Measurements from ENCODE around the gene SLAMF9. TPM values are rescaled to one million over a fixed set of nuclear protein-coding genes. Genes with fewer than 3 reads are reported as not detected.

SLAMF9 gene
- total and polyA plus RNA-seq, 11 donors = 0.24 to 0.88 TPM; not detected in 9

DNA sequence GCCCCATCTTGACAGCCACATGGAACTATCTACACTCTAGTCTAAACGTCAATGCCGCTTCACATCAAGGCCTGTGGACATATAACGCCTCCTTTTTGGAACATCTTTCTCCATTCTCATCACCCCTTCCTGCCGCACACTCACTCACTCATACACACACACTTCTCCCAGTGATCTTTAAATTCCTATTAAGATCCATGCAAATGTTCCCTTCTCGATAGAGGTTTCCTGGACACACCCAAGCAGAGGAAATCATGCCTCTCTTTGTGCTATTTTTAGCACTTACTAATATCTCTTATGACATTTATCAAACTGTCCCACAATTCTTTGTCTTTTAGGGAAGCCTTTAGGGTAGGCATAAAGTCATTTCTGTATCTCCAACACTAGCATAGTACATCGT, 28.2 kb upstream of the SLAMF9 start:
- Histone ChIP-seq H3K27ac (no peak overlapping the region), H3K36me3 (no peaks in the 10 kb centered on the region), H3K4me1 (no peaks in the 10 kb centered on the region), H3K27me3 (peaks cover 0 to 19% (median 0%) of the 10 kb centered on the region in 9 donors), H3K9me3 (no peaks in the 10 kb centered on the region), H3K4me3 (no peak overlapping the region)
- TF ChIP-seq, protein P1, sequence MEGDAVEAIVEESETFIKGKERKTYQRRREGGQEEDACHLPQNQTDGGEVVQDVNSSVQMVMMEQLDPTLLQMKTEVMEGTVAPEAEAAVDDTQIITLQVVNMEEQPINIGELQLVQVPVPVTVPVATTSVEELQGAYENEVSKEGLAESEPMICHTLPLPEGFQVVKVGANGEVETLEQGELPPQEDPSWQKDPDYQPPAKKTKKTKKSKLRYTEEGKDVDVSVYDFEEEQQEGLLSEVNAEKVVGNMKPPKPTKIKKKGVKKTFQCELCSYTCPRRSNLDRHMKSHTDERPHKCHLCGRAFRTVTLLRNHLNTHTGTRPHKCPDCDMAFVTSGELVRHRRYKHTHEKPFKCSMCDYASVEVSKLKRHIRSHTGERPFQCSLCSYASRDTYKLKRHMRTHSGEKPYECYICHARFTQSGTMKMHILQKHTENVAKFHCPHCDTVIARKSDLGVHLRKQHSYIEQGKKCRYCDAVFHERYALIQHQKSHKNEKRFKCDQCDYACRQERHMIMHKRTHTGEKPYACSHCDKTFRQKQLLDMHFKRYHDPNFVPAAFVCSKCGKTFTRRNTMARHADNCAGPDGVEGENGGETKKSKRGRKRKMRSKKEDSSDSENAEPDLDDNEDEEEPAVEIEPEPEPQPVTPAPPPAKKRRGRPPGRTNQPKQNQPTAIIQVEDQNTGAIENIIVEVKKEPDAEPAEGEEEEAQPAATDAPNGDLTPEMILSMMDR (IDR thresholded peaks at IDR 0.05) = no peak
- no peak for TF ChIP-seq POLR2A (IDR thresholded peaks at IDR 0.05)
- DNase-seq (no peak), ATAC-seq (no peak)
- 48 to 71% (median 66%) methylated on average over 5 to 6 of the region's 6 CpGs for WGBS, 4 donors
- intact Hi-C loops (cut with DNase I) = no loop called here

GRCh38 chr1:159981351-159982055, 27.5 kb upstream of the SLAMF9 start:
- peaks cover 0 to 19% (median 0%) of the 10 kb centered on the region in 9 donors for H3K27me3 ChIP-seq
- no peak overlapping the region for H3K27ac ChIP-seq
- ATAC-seq = no peak
- no peak for TF ChIP-seq POLR2A (IDR thresholded peaks at IDR 0.05)
- TF ChIP-seq, protein P1 (IDR thresholded peaks at IDR 0.05) = no peak
- no peak overlapping the region for H3K4me3 ChIP-seq
- no peaks in the 10 kb centered on the region for H3K36me3 ChIP-seq
- 96 to 98% (median 97%) methylated on average over 6 of the region's 6 CpGs for WGBS, 4 donors
- DNase-seq = no peak
- H3K9me3 ChIP-seq = no peaks in the 10 kb centered on the region
- intact Hi-C loops (cut with DNase I) = no loop called here
- no peaks in the 10 kb centered on the region for H3K4me1 ChIP-seq

GRCh38 chr1:159980786-159981185, 26.7 kb upstream of the SLAMF9 start:
- ATAC-seq = no peak
- H3K4me3 ChIP-seq = no peak overlapping the region
- intact Hi-C loops (cut with DNase I) = no loop called here
- no peak for DNase-seq
- H3K9me3 ChIP-seq = no peaks in the 10 kb centered on the region
- TF ChIP-seq POLR2A (IDR thresholded peaks at IDR 0.05) = no peak
- TF ChIP-seq, protein P1 (IDR thresholded peaks at IDR 0.05) = no peak
- H3K36me3 ChIP-seq = no peaks in the 10 kb centered on the region
- 94 to 97% (median 95%) methylated on average over 7 of the region's 7 CpGs for WGBS, 4 donors
- H3K4me1 ChIP-seq = no peaks in the 10 kb centered on the region
- no peak overlapping the region for H3K27ac ChIP-seq
- H3K27me3 ChIP-seq = peaks cover 0 to 23% (median 0%) of the 10 kb centered on the region in 9 donors

DNA sequence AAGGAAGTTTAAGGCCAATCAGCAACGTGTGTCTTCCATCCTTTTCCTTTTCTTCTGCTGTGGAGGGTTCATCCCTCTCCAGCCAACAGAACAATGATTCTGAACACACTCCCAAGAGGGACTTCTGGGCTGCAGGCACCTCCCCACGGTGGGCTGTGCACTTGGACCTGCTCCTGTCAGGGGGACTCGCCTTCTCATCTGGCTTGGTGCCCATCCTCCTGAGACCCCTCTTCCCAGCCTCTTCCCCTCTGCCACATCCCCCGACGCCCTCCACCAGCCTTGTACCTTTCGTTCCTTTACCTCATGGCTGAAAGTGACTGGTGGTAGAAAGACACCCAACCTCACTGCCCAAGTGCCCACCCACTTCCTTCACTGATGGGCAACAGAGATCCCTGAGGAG, 26.0 kb upstream of the SLAMF9 start:
- intact Hi-C loops (cut with DNase I) = no loop called here
- TF ChIP-seq, protein P1 (IDR thresholded peaks at IDR 0.05) = no peak
- no peak for TF ChIP-seq POLR2A (IDR thresholded peaks at IDR 0.05)
- peaks cover 0 to 26% (median 0%) of the 10 kb centered on the region in 9 donors for H3K27me3 ChIP-seq
- ATAC-seq = no peak
- H3K36me3 ChIP-seq = no peaks in the 10 kb centered on the region
- H3K4me1 ChIP-seq = no peaks in the 10 kb centered on the region
- no peak overlapping the region for H3K27ac ChIP-seq
- 61 to 74% (median 69%) methylated on average over 6 of the region's 6 CpGs for WGBS, 4 donors
- H3K4me3 ChIP-seq = no peak overlapping the region
- DNase-seq = no peak
- H3K9me3 ChIP-seq = no peaks in the 10 kb centered on the region
